ENCODE results near the gene VPS41. TPM values are rescaled to one million over a fixed set of nuclear protein-coding genes. Genes with fewer than 3 reads are reported as not detected.

VPS41 gene
- total RNA-seq, 2 experiments from 2014 or later, result 56.3 to 59.4 TPM

- no peaks in the 10 kb centered on the region for H3K36me3 Mint-ChIP-seq
- no peak overlapping the region for H3K27ac Mint-ChIP-seq
- no peak for ATAC-seq
- H3K4me1 Mint-ChIP-seq, result no peaks in the 10 kb centered on the region
- CTCF ChIA-PET, result interaction anchor here (1.5 kb wide), 1 partner anchor 258 kb away, joined by 3 read pairs; no protein-coding TSS in a partner anchor
- H3K4me3 Mint-ChIP-seq, result no peak overlapping the region
- no peak for DNase-seq
- H3K27me3 Mint-ChIP-seq, result peaks cover 9% of the 10 kb centered on the region
- H3K9me3 Mint-ChIP-seq (ENCODE audit: low read depth), result no peaks in the 10 kb centered on the region
Observed at GRCh38 chr7:38673795-38674194, 235.2 kb downstream of the VPS41 start.

Other genes starting within 250 kb of the VPS41 start
- under 1 TPM in 1 of 2 experiments, not detected in 1; 0.32 TPM for gene POU6F2, start 68.7 kb upstream of the VPS41 start, total RNA-seq

Measured in activated CD8-positive, alpha-beta memory T cell treated with anti-CD3 and anti-CD28 coated beads, Interleukin-2, amount 10 ng/mL, durations not matched to agents 7 days and 5 days (primary cell).